Muscle layer of duodenum (tissue), 2 donors: Measurements from ENCODE around the gene ZNF507.
A peak's percentile ranks its signal among the peaks of the same experiment; 100 is the strongest.

ENCODE experiments used
- H3K27ac ChIP-seq: one replicate; pipeline ENCODE4 v1.7.0; 2013; ENCODE audit warnings: mild to moderate bottlenecking, low read length
- H3K27me3 ChIP-seq: one replicate; pipeline ENCODE4 v1.7.0; 2013; ENCODE audit warnings: low read depth, mild to moderate bottlenecking, control low read depth, low read length
- H3K36me3 ChIP-seq, 2 donors: one replicate each; pipeline ENCODE4 v1.7.0; 2013; ENCODE audit warnings: low read length in 2 of 2, control low read depth in 1 of 2, mild to moderate bottlenecking in 1 of 2; ENCODE audit not compliant: insufficient read depth in 2 of 2, control insufficient read depth in 1 of 2
- H3K4me1 ChIP-seq, 2 donors: one replicate each; pipeline ENCODE4 v1.7.0; 2013; ENCODE audit warnings: low read length in 2 of 2, mild to moderate bottlenecking in 2 of 2, control low read depth in 1 of 2, moderate library complexity in 1 of 2; ENCODE audit not compliant: insufficient read depth in 2 of 2, control insufficient read depth in 1 of 2
- H3K4me3 ChIP-seq, 2 donors: one replicate each; pipeline ENCODE4 v1.7.0; 2013; ENCODE audit warnings: low read length in 2 of 2, low read depth in 1 of 2, mild to moderate bottlenecking in 1 of 2
- H3K9me3 ChIP-seq, 2 donors: one replicate each; pipeline ENCODE4 v1.7.0; 2013; ENCODE audit warnings: low read length in 2 of 2, control low read depth in 1 of 2, mild to moderate bottlenecking in 1 of 2; ENCODE audit not compliant: control insufficient read depth in 1 of 2
- donor health status: healthy.

The ZNF507 gene

DNA sequence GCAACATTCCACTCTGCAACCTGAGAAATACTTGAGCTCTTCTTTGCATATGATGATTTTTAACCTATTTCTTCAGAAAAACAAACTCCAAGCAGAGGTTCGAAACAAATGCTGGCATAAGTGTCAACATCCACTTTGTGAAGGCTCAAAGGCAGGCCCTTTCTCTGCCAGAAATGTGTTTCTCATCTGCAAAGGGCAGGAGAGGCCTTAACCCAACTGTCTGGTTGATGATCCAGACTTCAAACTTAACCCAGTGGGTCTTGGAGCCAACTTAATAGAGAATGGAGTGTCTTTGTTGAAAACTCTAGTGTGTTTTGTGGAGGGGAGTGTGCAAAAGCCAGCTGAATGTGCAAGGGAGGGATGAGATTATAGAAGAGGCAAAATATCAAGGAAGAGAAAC lies 28.3 kb upstream of the ZNF507 start:
- Histone ChIP-seq H3K9me3 (no peaks in the 10 kb centered on the region), H3K4me1 (peaks cover 0 to 6% of the 10 kb centered on the region in 2 donors), H3K27ac (no peak overlapping the region), H3K36me3 (no peaks in the 10 kb centered on the region), H3K4me3 (no peak overlapping the region), H3K27me3 (no peaks in the 10 kb centered on the region)

DNA sequence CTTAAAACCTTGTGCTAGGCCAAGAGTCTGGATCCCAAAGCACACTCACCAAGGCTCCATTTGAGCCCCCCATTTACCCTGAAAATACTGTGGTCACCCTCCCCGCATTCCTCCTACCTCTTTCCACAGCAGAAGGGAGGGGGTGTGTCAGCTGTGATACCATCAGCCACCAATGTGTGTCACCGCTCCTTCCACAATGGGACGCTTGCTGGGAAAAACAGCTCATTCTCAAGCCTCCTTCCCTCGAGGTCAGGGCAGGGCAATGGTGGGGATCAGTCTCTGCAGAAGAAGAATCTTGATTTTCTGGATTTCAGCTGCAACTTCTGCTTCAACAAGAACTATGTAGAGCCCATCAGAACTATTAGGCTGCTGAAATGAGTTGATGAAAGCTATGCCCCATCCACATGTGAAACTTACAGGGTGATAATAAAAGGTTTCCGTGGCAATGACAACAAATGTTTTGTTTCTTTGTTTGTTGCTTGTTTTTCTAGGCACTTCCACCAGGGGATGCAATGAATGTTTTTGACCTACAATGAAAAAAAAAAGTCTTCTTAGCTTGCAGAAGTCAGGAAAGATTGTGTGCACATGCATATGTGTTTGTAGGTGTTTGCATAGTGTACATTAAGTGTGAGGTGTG lies 26.4 kb upstream of the ZNF507 start:
- Histone ChIP-seq H3K27ac (no peak overlapping the region), H3K36me3 (no peaks in the 10 kb centered on the region), H3K4me1 (peaks cover 0 to 6% of the 10 kb centered on the region in 2 donors), H3K4me3 (no peak overlapping the region), H3K27me3 (peaks cover 3% of the 10 kb centered on the region), H3K9me3 (no peaks in the 10 kb centered on the region)

- no peak overlapping the region for H3K4me3 ChIP-seq
- H3K9me3 ChIP-seq = no peaks in the 10 kb centered on the region
- H3K27me3 ChIP-seq = peaks cover 3% of the 10 kb centered on the region
- H3K27ac ChIP-seq = no peak overlapping the region
- H3K36me3 ChIP-seq = no peaks in the 10 kb centered on the region
- no peaks in the 10 kb centered on the region for H3K4me1 ChIP-seq
Measured at GRCh38 chr19:32322541-32322940, 22.9 kb upstream of the ZNF507 start.

- Histone ChIP-seq H3K9me3 (no peaks in the 10 kb centered on the region), H3K4me1 (no peaks in the 10 kb centered on the region), H3K36me3 (no peaks in the 10 kb centered on the region), H3K27ac (no peak overlapping the region), H3K4me3 (no peak overlapping the region), H3K27me3 (peaks cover 3% of the 10 kb centered on the region)
Measured at GRCh38 chr19:32324631-32325285, 20.7 kb upstream of the ZNF507 start.

GRCh38 chr19:32330213-32330857 lies 15.1 kb upstream of the ZNF507 start:
- H3K9me3 ChIP-seq = no peaks in the 10 kb centered on the region
- no peaks in the 10 kb centered on the region for H3K27me3 ChIP-seq
- H3K4me3 ChIP-seq = no peak overlapping the region
- H3K27ac ChIP-seq = no peak overlapping the region
- no peaks in the 10 kb centered on the region for H3K4me1 ChIP-seq
- H3K36me3 ChIP-seq = no peaks in the 10 kb centered on the region

DNA sequence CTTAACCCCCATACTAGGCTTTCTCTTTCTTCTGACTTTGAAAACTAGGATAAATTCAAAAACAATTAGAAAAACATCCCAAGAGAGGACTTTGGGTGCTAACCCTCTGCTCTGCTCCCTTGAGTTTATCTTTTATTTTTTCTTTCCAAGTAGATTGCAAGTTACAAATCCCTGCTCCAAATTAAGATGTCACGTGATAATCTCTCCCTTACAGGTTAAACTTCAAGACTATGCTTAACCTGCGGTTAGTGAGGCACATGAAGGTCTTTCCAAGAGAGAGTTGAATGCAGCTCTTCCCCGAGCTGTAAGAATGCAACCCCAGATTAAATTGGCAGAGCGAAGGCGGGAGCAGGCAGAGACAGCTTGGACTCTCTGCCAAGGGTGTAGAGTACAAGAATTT lies 12.2 kb upstream of the ZNF507 start:
- Histone ChIP-seq H3K9me3 (no peaks in the 10 kb centered on the region), H3K27me3 (no peaks in the 10 kb centered on the region), H3K4me1 (no peaks in the 10 kb centered on the region), H3K4me3 (no peak overlapping the region), H3K27ac (no peak overlapping the region), H3K36me3 (no peaks in the 10 kb centered on the region)

DNA sequence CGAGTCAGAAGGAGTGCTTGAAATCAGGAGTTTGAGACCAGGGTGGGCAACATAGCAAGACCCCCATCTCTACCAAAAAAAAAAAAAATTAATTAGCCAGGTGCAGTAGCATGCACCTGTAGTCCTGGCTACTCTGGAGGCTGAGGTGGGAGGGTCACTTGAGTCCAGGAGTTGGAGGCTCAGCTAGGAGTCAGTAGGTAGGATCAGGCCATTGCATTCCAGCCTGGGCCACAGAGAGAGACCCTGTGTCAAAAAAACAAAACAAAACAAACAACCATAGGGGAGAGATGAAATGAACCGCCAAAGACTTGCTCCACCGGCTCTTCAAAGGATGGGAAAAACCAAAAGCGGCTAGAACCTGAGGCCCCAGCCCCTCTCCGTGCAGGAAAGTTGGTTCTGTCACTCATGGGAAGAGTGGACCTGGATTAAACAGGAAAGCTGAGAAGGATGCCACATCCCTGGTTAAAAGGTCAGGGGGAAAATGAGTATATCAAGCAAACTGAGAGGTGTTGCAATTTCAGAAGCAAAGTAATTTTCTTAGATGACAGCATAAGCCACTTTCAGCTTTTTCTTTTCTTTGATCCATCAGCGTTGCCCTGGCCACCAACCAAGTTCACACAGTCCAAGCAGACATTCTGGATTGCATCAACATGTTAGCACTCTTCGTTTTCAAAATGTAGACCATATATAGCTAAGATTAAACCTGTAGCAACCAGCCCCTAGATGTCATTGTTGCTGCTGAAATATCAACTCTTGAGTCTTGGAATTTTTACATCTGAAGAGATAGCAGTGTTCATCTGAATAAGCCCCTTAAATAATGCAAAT lies 8.9 kb upstream of the ZNF507 start:
- Histone ChIP-seq H3K36me3 (no peaks in the 10 kb centered on the region), H3K27ac (peak overlapping the region; percentile 25), H3K27me3 (no peaks in the 10 kb centered on the region), H3K4me3 (peak overlapping the region; percentile 34 to 49), H3K4me1 (peaks cover 4 to 9% of the 10 kb centered on the region in 2 donors), H3K9me3 (no peaks in the 10 kb centered on the region)

DNA sequence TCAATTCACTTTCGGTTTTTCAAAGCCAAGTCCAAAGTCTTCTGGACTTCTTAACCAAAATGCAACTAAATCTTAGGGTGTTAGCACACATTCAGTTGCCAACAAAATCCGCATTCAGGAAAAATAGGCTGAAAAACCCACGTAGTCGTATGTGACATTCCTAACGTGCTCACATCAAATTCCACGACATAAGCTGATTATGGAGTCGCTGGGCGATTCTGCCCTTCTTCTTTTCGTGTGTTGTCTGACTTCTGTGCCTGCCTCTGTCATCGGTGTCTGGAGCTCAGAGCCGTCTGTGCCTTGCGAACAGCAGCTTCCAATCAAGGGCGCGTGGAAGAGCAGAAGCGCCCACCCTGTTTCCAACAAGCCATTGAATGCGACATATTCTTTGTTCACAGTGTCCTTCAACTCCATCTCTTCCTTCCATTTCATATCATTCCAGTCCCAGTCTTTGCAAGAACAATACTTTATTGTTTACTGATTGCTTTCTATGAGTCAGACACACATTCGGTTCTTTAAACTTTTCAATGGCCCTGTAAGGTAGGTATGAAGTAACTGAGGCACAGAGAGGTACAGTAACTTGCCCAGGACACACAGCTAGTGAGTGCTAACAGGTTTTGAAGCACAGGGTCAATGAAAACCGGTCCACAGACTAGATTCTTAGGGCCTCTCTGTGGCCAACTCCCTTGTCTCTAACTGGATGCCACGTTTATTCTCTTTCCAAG lies 8.2 kb upstream of the ZNF507 start:
- Histone ChIP-seq H3K9me3 (no peaks in the 10 kb centered on the region), H3K27me3 (no peaks in the 10 kb centered on the region), H3K4me3 (peak overlapping the region; percentile 34 to 49), H3K27ac (peak overlapping the region; percentile 25), H3K4me1 (peaks cover 4 to 9% of the 10 kb centered on the region in 2 donors), H3K36me3 (no peaks in the 10 kb centered on the region)

- H3K27me3 ChIP-seq = peaks cover 4% of the 10 kb centered on the region
Measured at GRCh38 chr19:32339423-32339822, 6.0 kb upstream of the ZNF507 start.

GRCh38 chr19:32339988-32340874 lies 5.2 kb upstream of the ZNF507 start:
- Histone ChIP-seq H3K27ac (no peak overlapping the region), H3K36me3 (no peaks in the 10 kb centered on the region), H3K9me3 (no peaks in the 10 kb centered on the region), H3K4me1 (peaks cover 4 to 9% of the 10 kb centered on the region in 2 donors), H3K27me3 (peaks cover 4% of the 10 kb centered on the region), H3K4me3 (no peak overlapping the region)

More at GRCh38 chr19:32339423-32339822, 6.0 kb upstream of the ZNF507 start:
- no peak overlapping the region for H3K4me3 ChIP-seq
- no peak overlapping the region for H3K27ac ChIP-seq
- H3K9me3 ChIP-seq = no peaks in the 10 kb centered on the region
- H3K36me3 ChIP-seq = no peaks in the 10 kb centered on the region
- peaks cover 4 to 9% of the 10 kb centered on the region in 2 donors for H3K4me1 ChIP-seq
